ENCODE results near the gene GRK3. TPM values are rescaled to one million over a fixed set of nuclear protein-coding genes. Genes with fewer than 3 reads are reported as not detected.
A peak's percentile ranks its signal among the peaks of the same experiment; 100 is the strongest.

Gene GRK3
- total RNA-seq, 1 experiment from 2014 or later = 14.6 TPM

DNA sequence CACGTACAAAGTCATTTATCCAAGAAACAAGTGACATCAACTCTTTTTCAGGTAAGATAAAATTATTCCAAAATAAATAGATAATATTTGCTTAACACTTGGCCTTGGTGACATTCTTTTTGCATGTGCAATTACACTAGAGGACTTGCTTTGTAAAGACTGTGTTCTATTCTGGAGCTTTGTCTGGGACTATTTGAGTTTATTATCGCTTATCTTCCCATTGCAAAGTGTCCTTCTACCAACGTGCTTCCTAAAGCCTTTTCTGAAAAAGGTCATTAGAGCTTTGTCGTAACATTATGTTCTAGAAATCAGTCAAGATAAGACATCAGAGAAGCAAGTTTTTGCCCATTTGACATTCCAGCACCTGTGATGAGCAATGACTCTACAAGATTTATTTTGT is 99.2 kb downstream of the GRK3 start:
- Histone ChIP-seq H3K9me2 (ENCODE audit: insufficient read depth) (no peaks in the 10 kb centered on the region), H3K4me2 (ENCODE audit: low read length) (no peak overlapping the region), H3K9ac (ENCODE audit: low read length) (no peak overlapping the region), H3K79me2 (ENCODE audit: insufficient read depth, low read length) (no peaks in the 10 kb centered on the region), H3K4me1 (ENCODE audit: control insufficient read depth in 1 of 2, insufficient read depth in 2 of 2, low read length in 2 of 2) (peaks cover 10 to 15% of the 10 kb centered on the region in 2 experiments; a peak in 3 of 4 replicates), H4K20me1 (ENCODE audit: insufficient read depth) (no peaks in the 10 kb centered on the region), H3K27me3 (ENCODE audit: insufficient read depth, low read length) (no peaks in the 10 kb centered on the region), H2AFZ (ENCODE audit: low read depth, low read length, poor library complexity, severe bottlenecking) (no peak overlapping the region), H3K27ac (ENCODE audit: low read depth, low read length) (no peak overlapping the region), H3K9me3 (ENCODE audit: control insufficient read depth in 1 of 2, insufficient read depth in 1 of 2, low read depth in 1 of 2, low read length in 2 of 2) (no peaks in the 10 kb centered on the region), H3K4me3 (replicated peaks in 1 of 2; ENCODE audit: low read depth in 1 of 2, low read length in 2 of 2) (no peak overlapping the region), H3K36me3 (ENCODE audit: control insufficient read depth in 1 of 2, insufficient read depth in 2 of 2, low read length in 2 of 2) (no peaks in the 10 kb centered on the region)
- CTCF ChIA-PET = no interaction called here
- TF ChIP-seq FOSL1 (IDR thresholded peaks at IDR 0.05; ENCODE audit: low read depth) (no peak), ZNF274 (IDR thresholded peaks at IDR 0.05; ENCODE audit: low read depth, low read length) (no peak), SIN3A (IDR thresholded peaks at IDR 0.05; ENCODE audit: low read depth) (no peak), JUND (IDR thresholded peaks at IDR 0.05) (no peak), TCF7L2 (IDR thresholded peaks at IDR 0.05; ENCODE audit: borderline replicate concordance, extremely low read depth, insufficient read depth, insufficient read length) (no peak)
- TF ChIP-seq, protein P1, sequence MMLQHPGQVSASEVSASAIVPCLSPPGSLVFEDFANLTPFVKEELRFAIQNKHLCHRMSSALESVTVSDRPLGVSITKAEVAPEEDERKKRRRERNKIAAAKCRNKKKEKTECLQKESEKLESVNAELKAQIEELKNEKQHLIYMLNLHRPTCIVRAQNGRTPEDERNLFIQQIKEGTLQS (IDR thresholded peaks at IDR 0.05) = no peak
- intact Hi-C loops (cut with micrococcal nuclease) = no loop called here
- RAD21 ChIA-PET (ENCODE audit: low non-redundant PET in 1 of 2, low total read pairs in 2 of 2, uncharacterized antibody in 2 of 2, unreplicated experiment in 2 of 2) = no interaction called here
- DNase-seq (ENCODE audit: low read depth, low spot score) = no peak
- BruUV-seq (replicated peaks) = no TSS peak
- POLR2A ChIA-PET = no interaction called here
- ATAC-seq = no peak

DNA sequence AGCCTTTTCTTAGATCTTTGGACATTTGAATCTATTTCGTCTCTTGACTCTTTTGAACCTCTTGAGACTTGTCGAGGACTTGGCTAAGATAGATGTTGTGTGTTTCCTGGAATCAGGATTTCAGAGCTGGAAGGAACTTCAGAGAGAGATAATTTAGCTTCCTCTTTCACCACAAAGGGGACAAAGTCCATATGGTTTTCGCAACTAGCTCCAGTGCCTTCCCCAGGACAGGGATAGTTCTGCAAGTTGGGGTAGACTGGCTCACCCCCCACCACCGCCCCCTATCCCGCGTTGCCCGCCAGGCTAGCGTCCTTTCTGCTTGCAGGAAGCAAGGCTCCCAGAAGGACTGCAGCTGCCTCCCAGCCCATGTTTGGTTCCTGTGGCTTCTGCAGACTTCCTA is 101.8 kb downstream of the GRK3 start:
- Histone ChIP-seq H3K4me3 (replicated peaks in 1 of 2; ENCODE audit: low read depth in 1 of 2, low read length in 2 of 2) (no peak overlapping the region), H3K36me3 (ENCODE audit: control insufficient read depth in 1 of 2, insufficient read depth in 2 of 2, low read length in 2 of 2) (no peaks in the 10 kb centered on the region), H2AFZ (ENCODE audit: low read depth, low read length, poor library complexity, severe bottlenecking) (no peak overlapping the region), H3K27ac (ENCODE audit: low read depth, low read length) (no peak overlapping the region), H3K4me2 (ENCODE audit: low read length) (no peak overlapping the region), H4K20me1 (ENCODE audit: insufficient read depth) (no peaks in the 10 kb centered on the region), H3K79me2 (ENCODE audit: insufficient read depth, low read length) (no peaks in the 10 kb centered on the region), H3K27me3 (ENCODE audit: insufficient read depth, low read length) (no peaks in the 10 kb centered on the region), H3K4me1 (ENCODE audit: control insufficient read depth in 1 of 2, insufficient read depth in 2 of 2, low read length in 2 of 2) (peaks cover 18 to 25% of the 10 kb centered on the region in 2 experiments), H3K9ac (ENCODE audit: low read length) (no peak overlapping the region), H3K9me3 (ENCODE audit: control insufficient read depth in 1 of 2, insufficient read depth in 1 of 2, low read depth in 1 of 2, low read length in 2 of 2) (no peaks in the 10 kb centered on the region), H3K9me2 (ENCODE audit: insufficient read depth) (no peaks in the 10 kb centered on the region)
- no TSS peak for BruUV-seq (replicated peaks)
- ChIA-PET CTCF (no interaction called here), RAD21 (ENCODE audit: low non-redundant PET in 1 of 2, low total read pairs in 2 of 2, uncharacterized antibody in 2 of 2, unreplicated experiment in 2 of 2) (no interaction called here), POLR2A (no interaction called here)
- intact Hi-C loops (cut with micrococcal nuclease) = no loop called here
- TF ChIP-seq, protein P2, sequence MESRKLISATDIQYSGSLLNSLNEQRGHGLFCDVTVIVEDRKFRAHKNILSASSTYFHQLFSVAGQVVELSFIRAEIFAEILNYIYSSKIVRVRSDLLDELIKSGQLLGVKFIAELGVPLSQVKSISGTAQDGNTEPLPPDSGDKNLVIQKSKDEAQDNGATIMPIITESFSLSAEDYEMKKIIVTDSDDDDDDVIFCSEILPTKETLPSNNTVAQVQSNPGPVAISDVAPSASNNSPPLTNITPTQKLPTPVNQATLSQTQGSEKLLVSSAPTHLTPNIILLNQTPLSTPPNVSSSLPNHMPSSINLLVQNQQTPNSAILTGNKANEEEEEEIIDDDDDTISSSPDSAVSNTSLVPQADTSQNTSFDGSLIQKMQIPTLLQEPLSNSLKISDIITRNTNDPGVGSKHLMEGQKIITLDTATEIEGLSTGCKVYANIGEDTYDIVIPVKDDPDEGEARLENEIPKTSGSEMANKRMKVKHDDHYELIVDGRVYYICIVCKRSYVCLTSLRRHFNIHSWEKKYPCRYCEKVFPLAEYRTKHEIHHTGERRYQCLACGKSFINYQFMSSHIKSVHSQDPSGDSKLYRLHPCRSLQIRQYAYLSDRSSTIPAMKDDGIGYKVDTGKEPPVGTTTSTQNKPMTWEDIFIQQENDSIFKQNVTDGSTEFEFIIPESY (IDR thresholded peaks at IDR 0.05; ENCODE audit: extremely low read depth, insufficient replicate concordance, low read length) = no peak
- TF ChIP-seq, protein P3, sequence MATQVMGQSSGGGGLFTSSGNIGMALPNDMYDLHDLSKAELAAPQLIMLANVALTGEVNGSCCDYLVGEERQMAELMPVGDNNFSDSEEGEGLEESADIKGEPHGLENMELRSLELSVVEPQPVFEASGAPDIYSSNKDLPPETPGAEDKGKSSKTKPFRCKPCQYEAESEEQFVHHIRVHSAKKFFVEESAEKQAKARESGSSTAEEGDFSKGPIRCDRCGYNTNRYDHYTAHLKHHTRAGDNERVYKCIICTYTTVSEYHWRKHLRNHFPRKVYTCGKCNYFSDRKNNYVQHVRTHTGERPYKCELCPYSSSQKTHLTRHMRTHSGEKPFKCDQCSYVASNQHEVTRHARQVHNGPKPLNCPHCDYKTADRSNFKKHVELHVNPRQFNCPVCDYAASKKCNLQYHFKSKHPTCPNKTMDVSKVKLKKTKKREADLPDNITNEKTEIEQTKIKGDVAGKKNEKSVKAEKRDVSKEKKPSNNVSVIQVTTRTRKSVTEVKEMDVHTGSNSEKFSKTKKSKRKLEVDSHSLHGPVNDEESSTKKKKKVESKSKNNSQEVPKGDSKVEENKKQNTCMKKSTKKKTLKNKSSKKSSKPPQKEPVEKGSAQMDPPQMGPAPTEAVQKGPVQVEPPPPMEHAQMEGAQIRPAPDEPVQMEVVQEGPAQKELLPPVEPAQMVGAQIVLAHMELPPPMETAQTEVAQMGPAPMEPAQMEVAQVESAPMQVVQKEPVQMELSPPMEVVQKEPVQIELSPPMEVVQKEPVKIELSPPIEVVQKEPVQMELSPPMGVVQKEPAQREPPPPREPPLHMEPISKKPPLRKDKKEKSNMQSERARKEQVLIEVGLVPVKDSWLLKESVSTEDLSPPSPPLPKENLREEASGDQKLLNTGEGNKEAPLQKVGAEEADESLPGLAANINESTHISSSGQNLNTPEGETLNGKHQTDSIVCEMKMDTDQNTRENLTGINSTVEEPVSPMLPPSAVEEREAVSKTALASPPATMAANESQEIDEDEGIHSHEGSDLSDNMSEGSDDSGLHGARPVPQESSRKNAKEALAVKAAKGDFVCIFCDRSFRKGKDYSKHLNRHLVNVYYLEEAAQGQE (IDR thresholded peaks at IDR 0.05; ENCODE audit: low read depth) = no peak
- no peak for TF ChIP-seq POLR2AphosphoS5 (IDR thresholded peaks at IDR 0.05; ENCODE audit: low read depth, low read length)
- peak; percentile 24; the same call in 1 of the 2 replicates for TF ChIP-seq CEBPB (IDR thresholded peaks at IDR 0.05; ENCODE audit: low read depth)
- no peak for ATAC-seq
- no peak for DNase-seq (ENCODE audit: low read depth, low spot score)
